Panc1 (cell line): ENCODE measurements around the gene IRX4.

Experiments used
- SIN3A ChIP-seq: IDR thresholded peaks from 2 replicates; pipeline ENCODE4 v1.6.1; 2012; ENCODE audit warnings: low read depth, mild to moderate bottlenecking, low read length, moderate library complexity, borderline replicate concordance; ENCODE audit not compliant: insufficient read depth
- TF ChIP-seq, protein P1 (sequence below): fragments of 450-650 bp; IDR thresholded peaks from 2 replicates; pipeline ENCODE4 v1.5.1; 2017; ENCODE audit warnings: mild to moderate bottlenecking

- TF ChIP-seq, protein P1, sequence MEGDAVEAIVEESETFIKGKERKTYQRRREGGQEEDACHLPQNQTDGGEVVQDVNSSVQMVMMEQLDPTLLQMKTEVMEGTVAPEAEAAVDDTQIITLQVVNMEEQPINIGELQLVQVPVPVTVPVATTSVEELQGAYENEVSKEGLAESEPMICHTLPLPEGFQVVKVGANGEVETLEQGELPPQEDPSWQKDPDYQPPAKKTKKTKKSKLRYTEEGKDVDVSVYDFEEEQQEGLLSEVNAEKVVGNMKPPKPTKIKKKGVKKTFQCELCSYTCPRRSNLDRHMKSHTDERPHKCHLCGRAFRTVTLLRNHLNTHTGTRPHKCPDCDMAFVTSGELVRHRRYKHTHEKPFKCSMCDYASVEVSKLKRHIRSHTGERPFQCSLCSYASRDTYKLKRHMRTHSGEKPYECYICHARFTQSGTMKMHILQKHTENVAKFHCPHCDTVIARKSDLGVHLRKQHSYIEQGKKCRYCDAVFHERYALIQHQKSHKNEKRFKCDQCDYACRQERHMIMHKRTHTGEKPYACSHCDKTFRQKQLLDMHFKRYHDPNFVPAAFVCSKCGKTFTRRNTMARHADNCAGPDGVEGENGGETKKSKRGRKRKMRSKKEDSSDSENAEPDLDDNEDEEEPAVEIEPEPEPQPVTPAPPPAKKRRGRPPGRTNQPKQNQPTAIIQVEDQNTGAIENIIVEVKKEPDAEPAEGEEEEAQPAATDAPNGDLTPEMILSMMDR: no peak
- no peak for TF ChIP-seq SIN3A
These were observed 23.6 kb downstream of the IRX4 start for GRCh38 chr5:1859099-1859498.
